GM18520 (cell line): ENCODE measurements around the gene EPHA3.

ENCODE experiments used
- ATAC-seq: cut with Tn5 transposase; IDR thresholded peaks from one replicate; pipeline ENCODE4 v1.9.1; 2021; ENCODE audit not compliant: unreplicated experiment

EPHA3 gene

DNA sequence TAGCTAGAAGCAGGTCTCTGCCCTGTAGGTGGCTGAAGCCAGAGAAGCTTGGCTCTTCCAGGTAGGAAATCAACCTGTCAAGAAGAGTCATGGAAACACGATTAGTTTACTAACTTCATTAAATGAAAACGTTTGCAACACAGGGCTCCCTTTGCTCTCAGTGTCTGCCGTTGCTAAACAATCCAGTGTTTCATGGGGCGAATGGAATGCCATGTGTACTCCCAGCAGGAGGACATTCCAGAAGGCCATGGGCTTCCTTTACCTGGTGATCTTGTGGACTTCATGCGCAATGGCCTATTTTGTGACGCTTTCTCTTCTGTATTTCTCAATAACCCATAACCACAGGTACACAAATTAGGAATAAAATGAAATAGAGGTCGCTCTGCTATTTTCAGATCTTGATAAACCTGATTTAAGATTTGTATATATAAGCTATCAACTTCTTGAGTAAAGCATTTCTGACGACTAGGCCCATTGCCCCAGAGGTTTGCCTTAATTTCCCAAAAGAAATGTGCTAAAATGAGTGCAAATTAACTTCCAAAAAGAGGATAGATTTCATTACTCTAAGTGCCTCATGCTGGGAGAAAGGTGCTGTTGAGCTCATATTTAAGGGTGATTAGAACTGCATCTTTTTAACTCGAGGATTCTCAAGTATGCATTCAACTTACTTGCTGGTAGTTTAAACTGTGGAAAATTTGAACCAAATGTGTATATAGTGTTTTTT is 171.0 kb downstream of the EPHA3 start:
- no peak for ATAC-seq

DNA sequence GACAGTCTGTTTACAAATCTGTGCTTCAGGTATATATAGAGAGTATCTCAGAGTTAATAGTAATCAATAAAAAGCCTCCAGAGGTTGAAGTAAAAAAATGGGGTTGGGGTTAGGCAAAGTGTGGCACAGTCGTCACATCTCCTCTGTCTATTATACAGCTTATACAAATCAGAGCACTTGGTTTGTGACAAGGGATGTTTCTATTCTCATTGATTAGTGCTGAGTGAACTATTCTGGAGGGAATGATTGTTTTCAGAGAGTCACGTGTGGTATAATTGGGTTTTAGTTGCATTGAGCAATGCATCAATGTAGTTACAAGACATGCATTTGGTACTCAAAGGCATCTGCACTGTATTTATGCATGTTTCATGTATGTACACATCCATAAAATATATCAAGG is 172.9 kb downstream of the EPHA3 start:
- no peak for ATAC-seq

DNA sequence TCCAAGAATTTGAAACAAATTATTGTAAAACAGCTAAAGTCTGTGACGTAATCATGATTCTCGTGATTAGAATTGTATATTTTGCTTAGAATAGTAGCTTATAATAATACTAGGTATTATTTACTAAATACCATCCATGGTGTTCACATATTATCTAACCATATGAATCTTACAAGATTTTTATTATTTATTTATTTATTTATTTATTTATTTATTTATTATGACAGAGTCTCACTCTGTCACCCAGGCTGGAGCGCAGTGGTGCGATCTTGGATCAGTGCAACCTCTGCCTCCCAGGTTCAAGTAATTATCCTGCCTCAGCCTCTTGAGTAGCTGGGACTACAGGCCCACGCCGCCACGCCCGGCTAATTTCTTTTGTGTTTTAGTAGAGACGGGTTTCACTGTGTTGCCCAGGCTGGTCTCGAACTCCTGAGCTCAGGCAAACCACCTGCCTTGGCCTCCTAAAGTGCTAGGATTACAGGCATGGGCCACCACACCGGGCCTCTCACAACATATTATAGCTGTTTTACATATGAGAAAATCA is 173.5 kb downstream of the EPHA3 start:
- ATAC-seq: no peak

DNA sequence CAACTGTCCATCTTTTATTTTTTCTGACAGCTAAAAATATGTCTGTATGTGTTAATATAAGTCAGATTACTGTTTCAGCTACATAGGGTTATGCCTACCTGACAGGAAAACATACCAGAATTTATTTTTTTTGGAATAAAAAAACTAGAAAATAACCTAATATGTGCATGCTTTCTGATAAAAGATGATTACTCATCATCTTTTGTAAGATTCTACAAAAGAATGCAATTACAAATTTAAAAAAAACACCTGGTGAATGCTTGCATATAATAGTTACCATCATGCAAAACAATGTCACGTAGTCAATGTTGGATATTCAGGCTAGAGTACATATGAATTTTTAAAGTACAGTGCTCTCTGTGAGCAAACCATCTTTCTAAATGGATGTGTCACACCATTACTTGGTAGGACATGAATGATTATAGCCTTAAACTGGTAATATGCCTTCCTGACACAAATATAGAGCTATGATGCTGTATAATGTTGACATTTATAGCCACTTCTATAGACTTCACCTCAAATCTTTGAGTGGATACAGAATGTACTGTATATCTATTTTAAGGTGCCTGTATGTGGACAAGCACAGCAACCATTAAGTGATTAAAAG is 180.6 kb downstream of the EPHA3 start:
- no peak for ATAC-seq

DNA sequence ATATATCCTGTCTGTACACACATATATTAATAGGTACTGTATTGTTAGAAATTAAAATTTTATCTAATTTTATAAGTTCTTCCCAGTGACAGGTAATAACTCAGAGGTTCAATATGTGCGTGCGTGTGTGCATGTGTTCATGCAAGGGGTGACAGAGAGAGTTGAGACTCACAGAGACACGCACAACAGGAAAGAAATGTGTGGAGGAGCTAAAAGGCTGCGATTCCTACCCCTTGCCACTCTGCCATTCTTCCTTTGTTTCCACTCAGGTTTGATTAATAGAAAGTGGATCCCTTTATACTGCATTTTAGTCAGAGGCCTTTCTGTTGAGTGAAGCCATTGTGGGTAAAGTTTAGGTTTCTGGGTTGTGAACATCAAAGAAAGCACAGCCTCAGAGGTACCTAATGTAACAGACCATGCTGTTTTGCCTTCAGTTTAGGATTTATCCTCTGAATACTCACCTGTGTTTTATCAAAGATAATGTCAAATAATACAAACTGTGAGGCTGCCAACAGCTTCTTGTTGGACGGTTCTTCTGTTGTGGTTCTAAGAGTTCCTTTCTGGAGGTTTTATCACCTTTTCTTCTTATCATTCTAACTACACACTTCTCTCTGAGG is 182.3 kb downstream of the EPHA3 start:
- no peak for ATAC-seq

DNA sequence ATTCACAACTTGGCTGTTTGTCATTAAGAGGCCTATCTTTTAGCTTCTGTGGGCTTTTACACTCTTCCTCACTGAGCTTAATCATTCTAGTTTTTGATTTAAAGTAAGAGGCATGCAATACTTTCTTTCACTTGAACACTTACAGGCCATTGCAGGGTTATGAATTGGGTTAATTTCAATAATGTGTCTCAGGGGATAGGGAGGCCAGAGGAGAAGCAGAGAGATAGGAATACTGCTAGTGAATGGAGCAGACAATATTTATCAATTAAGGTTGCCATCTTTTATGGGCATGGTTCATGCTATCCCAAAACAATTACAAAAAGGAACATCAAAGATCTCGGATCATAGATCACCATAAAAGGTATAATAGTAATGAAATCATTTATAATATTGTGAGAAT is 189.8 kb downstream of the EPHA3 start:
- no peak for ATAC-seq

DNA sequence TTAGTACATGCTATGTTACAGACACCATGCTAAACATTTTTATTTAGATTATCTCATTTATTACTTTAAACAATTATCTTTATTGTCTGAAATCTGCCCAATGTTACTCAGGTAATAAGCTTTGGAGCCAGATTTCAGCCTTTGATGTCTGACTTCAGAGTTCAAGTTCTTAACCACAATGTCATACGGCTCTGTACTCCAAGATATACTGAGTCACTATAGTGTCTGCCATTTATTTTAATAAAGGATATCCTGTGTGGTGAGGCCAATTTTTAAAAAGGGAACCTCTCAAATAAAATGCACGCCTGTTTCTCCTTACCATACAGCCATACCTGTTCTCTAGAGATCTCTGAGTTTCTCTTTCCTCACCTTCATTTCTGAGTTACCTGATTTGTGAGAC is 193.1 kb downstream of the EPHA3 start:
- no peak for ATAC-seq

DNA sequence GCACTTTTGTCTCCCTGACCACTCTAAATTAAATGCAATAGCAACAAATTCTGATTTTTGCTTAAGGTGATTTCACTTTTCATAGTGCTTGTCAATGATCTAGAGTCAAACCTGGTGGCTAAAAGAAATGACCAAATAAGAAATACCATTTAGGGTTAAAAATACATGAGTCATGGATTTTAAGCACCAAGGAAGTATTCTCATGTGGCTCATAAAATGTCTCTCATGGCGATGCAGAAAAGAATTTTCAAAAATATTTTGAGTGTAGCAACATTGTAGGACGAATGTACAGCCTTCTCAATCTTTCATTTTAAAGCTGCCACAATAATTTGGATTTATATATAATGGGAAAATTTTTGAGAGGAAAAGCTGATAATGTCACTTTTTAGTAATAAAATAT is 193.6 kb downstream of the EPHA3 start:
- ATAC-seq: no peak

DNA sequence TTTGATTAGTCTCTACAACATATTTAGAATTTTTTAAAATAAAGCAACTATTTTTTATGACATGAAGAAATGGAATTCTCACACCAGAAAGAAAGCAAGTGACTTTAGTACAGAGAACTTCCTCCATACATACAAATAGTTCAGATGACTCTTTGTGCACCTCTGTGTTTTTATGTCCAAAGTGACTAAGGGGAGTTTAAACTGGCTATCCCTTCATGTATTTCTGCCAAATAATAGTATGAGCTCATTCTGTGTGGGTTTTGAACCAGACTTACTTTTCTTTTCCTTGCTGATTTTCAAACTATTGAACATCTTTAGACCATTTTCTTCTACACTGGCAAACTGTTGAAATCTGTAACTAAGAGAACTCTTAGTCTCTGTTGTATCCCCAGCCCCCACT is 196.3 kb downstream of the EPHA3 start:
- no peak for ATAC-seq

DNA sequence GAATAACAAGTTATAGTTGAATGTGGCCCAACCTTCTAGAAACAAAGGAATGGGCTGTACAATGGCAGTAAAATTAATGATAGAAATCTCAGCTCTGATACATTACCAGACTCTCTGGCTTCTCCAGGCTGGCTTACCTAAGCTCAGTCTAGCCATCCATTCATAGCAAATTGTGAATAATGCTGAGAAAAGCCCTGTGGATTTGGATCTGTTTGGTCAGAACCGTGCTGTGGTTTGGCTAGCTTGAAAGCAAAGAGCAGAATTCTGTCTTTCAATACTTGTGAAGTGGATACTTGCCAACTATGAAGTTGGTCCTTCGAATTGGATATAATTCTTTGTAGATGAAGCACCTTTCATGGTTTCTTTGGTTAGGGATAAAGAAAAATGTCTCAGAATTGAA is 199.1 kb downstream of the EPHA3 start:
- no peak for ATAC-seq

DNA sequence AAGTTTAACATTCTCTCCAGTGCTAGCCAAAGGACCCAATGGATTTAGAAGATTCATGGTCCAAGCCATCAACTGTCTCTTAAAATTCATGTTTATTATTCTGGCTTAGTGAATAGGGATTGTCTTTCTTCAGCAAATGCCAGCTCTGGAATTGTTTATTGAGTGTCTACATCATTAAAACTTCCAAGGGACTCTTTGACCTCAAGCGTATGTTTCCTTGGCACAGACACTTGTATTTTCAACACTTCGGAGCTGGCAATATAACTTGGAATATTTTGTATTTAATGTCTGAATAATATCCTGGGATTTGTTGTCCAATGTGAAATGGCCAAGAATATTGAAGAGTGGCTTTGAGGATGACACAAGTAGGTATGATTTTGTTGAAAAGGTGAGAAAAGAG is 204.2 kb downstream of the EPHA3 start:
- no peak for ATAC-seq

DNA sequence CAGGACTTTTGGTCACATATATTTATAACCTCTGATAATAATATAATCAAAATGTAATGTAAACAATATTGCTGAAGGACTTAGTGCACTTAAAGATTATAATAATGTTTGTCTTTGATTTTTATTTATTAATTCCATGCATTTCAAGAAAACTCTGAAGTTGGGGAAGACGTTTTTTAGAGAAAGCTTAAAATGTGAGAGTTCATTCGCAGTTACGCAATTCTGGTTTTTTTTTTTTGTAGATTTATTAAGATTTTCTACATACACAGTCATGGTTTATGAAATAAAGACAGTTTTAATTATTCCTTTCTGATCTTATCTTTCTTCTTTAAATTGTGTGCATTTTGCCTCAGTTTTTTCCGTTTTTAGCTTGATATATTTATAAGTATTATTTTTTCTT is 204.7 kb downstream of the EPHA3 start:
- ATAC-seq: no peak

DNA sequence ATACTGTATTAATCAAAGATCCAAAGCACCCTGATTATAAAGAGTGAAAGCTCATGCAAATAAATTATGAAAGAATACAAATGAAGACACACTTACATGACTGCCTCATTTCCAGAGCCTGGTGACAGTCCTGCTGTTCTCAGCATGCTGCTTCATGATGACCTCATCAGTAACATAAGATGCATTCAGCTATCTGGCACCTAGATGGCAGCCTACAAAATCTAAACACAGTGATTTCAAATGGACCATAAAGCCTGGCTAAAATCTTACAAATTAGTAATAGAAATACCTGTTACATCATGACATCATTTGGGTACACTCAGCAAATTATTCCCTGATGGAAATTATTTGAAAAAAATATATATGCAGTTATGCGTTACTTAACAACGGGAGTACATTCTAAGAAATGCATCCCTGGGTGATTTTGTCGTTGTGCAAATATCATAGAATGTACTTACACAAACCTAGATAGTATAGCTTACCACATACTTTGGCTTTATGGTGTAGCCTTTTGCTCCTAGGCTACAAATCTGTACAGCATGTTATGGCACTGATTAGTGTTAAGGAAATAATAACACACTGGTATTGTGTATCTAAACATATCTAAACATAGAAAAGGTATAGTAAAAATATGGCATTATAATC is 207.2 kb downstream of the EPHA3 start:
- no peak for ATAC-seq

DNA sequence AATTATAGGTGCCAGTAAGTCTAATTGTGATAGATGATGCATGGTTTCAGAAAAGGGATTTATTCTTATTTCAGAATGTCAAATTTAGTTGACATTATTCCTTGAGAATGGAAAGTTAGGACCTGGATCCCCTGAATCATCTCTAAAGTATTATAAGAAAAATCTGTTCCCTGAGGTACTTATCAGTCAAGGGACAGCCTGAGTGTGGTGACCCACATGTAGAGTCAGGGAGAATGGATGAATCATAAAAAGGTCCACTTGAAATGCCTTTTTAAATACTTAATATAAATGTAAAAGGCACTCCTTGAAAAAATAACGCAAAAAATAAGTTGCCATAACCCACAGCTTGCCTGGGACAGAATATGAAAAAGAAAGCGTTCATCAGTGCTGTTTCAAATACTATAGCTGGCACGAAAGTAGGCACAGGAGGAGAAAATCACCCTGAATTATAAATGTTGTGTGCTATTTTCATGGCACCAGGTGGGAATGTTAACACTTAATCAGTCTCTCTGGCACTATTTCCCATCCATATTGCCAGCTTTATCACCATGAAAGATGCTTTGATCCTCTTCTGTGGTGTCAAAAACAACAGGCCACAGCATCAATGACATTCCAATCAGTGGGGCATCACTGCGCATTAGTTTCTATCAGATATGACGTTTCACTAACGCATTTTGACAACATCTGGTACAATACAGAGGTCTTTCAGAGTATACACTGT is 208.5 kb downstream of the EPHA3 start:
- no peak for ATAC-seq

DNA sequence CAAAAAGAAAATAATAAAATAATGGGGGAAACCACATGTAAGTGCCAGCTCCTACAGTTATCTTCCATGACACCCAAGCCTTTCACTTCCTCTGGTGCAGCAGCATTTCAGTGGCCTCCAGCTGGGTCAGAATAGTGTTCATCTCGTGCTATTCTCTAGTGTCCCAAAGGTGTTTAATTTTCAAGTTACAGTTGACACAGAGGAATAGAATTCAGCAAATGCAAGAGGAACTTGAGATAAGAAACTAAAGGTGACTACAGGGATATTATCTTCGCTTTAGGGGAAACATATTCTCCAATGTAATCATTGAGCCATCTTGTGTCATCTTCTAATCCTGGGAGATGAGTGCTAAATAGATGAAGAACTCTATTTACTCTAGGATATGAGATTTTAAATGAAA is 212.8 kb downstream of the EPHA3 start:
- no peak for ATAC-seq

DNA sequence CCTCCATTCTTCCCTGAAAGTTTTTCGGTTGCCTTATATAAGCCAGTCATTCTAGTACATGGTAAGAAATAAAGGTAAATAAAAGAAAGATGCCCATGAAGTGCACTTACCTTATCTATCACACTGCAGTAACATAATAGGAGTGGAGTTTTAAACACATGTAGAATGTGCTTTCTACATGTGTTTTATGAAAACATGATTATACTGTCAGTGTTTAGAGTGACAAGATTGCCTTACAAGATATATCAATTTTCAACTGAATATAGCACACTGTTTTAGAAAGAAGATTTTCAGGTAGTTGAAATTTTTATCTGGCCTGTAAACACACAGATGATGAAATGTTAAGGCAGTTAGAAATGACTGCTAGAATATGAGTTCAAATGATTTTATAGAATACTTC is 219.6 kb downstream of the EPHA3 start:
- ATAC-seq: no peak

DNA sequence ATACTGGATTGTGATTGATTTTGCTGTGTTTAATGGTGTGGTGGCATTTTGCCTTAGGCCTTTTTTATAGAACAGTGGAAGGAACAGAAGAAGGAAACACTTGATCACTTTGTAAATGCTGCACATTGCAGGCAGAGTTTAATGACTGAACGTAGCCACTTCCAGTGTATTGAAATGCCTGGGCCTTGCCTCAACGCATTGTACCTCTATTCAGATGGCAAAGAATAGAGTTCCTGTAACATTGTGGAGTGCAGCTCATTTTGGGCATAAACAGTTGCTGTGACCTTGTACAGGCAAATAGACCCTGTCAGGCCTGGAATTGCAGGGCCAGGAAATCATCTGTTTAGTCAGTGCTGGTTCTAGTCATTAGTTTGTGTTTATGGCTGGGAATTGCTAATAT is 225.0 kb downstream of the EPHA3 start:
- no peak for ATAC-seq

DNA sequence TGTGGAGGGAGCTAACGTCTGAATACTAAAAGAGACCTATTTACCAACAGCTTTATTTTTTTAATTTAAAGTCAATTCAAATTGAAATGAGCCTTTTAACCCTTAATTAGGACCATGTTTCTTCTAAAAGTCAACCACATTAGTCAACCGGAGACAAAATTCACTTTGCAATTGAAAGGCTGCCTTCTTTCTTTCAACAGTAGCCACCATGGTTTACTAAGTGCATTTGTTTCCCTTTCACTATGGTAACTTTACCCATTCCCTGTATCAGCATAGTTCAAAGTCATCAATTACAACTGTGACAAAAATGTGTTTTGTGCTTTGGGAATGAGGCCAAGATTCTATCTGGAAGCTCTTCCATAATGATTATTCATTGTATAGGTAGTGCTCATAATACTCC is 225.4 kb downstream of the EPHA3 start:
- ATAC-seq: no peak

DNA sequence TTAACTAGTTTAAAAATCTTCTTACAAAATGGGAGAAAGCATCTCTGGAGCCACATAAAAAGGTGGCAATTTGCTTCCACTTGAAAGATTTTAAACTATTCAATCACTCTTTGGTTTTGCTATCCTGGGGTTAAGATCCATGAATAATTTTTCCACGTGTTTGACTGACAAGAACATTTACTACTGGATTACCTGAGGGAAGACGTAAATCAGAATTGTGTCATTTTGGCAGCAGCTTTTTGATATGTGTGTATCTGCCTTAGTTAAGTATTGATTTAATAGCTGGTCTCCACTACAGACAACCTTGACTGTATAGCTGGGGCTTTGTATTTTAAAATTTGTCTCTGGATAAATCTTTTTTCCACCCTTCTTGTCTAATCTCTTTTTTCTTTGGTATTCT is 228.3 kb downstream of the EPHA3 start:
- ATAC-seq: no peak

DNA sequence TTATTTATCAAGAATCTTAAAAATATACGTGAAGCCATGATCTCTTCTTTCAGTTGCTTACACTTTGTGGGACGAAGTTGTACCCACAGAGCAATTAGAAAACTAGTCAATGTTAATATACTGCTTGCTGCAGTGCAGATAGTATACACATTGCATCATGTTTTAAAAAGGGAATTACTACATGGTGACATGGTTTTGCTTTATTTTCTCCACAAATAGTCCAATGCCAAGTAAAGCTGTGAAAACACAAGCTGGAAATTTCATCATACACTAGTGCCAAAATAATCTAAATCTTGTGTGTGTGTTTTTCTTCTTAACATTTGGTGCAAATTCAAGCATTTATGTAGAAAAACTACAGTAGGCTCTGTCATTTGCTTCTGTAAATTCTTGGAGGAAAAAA is 233.0 kb downstream of the EPHA3 start:
- ATAC-seq: no peak

DNA sequence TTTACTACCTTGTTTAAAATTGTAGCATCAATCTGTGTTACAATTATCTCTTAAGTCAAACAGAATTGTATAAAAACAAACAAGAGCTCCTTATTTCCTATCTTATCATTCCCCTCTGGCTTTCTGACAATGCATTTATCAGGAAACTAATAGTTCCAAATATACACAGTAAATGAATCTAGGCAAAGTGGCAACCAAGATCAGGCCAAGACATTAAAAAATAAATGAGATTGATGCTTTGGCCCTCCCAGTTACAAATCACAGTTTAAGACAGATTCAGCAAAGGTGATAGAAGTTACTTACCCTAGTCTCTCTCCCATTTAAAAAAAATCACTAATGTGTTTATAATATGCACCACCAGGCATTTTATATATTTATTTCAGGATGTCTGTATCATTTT is 236.7 kb downstream of the EPHA3 start:
- no peak for ATAC-seq
